Peyer's patch (tissue), 4 donors: ENCODE results near the gene MACROD2.

Source experiments
- POLR2A ChIP-seq, 2 donors: fragments of 450-650 bp; IDR thresholded peaks; one replicate each; pipeline ENCODE4 v1.5.1; 2017; ENCODE audit warnings: antibody characterized with exemption in 2 of 2, mild to moderate bottlenecking in 2 of 2, moderate library complexity in 2 of 2
- TF ChIP-seq, protein P1 (sequence below), 6 experiments: fragments of 450-650 bp in 4 of 6; fragments of 200-600 bp in 2 of 6; sonication (generic) in 1 of 6; IDR thresholded peaks; one replicate each; pipeline ENCODE4 v1.5.1; 2017 to 2019; ENCODE audit warnings: antibody characterized with exemption in 6 of 6, mild to moderate bottlenecking in 3 of 6, moderate library complexity in 1 of 6

DNA sequence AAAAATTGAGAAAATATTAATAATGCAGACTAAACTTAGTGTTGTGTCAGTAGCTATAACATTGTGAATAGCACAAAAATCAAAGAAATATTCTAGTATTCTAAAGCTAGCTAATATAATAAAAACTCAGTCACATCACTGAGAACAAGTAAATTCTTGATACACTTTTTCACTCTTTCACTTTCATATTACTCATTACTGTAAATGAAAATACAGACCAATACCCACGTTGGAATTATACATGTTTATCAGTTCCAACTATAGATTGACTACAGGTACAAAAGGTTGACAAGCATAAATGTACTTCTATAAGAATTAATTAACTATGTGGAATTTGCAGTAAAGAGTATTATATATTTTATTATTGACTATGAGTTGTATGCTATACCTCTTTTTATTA lies 1385.5 kb downstream of the MACROD2 start:
- TF ChIP-seq, protein P1, sequence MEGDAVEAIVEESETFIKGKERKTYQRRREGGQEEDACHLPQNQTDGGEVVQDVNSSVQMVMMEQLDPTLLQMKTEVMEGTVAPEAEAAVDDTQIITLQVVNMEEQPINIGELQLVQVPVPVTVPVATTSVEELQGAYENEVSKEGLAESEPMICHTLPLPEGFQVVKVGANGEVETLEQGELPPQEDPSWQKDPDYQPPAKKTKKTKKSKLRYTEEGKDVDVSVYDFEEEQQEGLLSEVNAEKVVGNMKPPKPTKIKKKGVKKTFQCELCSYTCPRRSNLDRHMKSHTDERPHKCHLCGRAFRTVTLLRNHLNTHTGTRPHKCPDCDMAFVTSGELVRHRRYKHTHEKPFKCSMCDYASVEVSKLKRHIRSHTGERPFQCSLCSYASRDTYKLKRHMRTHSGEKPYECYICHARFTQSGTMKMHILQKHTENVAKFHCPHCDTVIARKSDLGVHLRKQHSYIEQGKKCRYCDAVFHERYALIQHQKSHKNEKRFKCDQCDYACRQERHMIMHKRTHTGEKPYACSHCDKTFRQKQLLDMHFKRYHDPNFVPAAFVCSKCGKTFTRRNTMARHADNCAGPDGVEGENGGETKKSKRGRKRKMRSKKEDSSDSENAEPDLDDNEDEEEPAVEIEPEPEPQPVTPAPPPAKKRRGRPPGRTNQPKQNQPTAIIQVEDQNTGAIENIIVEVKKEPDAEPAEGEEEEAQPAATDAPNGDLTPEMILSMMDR (IDR thresholded peaks at IDR 0.05), result no peak
- TF ChIP-seq POLR2A (IDR thresholded peaks at IDR 0.05), result no peak
